VCaP (cell line): Measurements from ENCODE around the gene ZBTB9.
"Not testable (repeated sequence)": the region's sequence is repeated elsewhere in the genome, so short reads cannot be mapped to it uniquely, and the experiment has no call there.

ENCODE experiments used
- H3K27ac ChIP-seq: fragments of 450-650 bp; 2 replicates; pipeline ENCODE4 v1.5.1; 2017
- TF ChIP-seq, protein P1 (sequence below): fragments of 450-650 bp; conservative IDR thresholded peaks from 2 replicates; pipeline ENCODE4 v1.5.1; 2017; ENCODE audit warnings: mild to moderate bottlenecking, moderate library complexity

Gene ZBTB9

DNA sequence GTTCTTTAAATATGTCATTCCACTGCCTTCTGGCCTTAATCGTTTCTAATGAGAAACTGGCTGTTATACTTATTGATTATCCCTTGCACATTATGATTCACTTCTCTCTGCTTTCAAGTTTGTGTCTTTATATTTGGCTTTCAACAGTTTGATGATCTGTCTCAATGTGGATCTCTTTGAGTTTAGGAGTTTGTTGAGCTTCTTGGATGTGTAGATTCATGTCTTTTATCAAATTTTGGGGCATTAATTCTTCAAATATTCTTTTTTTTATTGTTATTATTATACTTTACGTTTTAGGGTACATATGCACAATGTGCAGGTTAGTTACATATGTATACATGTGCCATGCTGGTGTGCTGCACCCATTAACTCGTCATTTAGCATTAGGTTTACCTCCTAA, 29.3 kb downstream of the ZBTB9 start:
- H3K27ac ChIP-seq = no peak overlapping the region
- TF ChIP-seq, protein P1, sequence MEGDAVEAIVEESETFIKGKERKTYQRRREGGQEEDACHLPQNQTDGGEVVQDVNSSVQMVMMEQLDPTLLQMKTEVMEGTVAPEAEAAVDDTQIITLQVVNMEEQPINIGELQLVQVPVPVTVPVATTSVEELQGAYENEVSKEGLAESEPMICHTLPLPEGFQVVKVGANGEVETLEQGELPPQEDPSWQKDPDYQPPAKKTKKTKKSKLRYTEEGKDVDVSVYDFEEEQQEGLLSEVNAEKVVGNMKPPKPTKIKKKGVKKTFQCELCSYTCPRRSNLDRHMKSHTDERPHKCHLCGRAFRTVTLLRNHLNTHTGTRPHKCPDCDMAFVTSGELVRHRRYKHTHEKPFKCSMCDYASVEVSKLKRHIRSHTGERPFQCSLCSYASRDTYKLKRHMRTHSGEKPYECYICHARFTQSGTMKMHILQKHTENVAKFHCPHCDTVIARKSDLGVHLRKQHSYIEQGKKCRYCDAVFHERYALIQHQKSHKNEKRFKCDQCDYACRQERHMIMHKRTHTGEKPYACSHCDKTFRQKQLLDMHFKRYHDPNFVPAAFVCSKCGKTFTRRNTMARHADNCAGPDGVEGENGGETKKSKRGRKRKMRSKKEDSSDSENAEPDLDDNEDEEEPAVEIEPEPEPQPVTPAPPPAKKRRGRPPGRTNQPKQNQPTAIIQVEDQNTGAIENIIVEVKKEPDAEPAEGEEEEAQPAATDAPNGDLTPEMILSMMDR = no peak

DNA sequence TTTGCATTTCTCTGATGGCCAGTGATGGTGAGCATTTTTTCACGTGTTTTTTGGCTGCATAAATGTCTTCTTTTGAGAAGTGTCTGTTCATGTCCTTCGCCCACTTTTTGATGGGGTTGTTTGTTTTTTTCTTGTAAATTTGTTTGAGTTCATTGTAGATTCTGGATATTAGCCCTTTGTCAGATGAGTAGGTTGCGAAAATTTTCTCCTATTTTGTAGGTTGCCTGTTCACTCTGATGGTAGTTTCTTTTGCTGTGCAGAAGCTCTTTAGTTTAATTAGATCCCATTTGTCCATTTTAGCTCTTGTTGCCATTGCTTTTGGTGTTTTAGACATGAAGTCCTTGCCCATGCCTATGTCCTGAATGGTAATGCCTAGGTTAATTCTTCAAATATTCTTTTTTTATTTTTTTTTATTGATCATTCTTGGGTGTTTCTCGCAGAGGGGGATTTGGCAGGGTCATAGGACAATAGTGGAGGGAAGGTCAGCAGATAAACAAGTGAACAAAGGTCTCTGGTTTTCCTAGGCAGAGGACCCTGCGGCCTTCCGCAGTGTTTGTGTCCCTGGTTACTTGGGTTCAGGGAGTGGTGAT, 30.4 kb downstream of the ZBTB9 start:
- not testable (repeated sequence) for H3K27ac ChIP-seq

DNA sequence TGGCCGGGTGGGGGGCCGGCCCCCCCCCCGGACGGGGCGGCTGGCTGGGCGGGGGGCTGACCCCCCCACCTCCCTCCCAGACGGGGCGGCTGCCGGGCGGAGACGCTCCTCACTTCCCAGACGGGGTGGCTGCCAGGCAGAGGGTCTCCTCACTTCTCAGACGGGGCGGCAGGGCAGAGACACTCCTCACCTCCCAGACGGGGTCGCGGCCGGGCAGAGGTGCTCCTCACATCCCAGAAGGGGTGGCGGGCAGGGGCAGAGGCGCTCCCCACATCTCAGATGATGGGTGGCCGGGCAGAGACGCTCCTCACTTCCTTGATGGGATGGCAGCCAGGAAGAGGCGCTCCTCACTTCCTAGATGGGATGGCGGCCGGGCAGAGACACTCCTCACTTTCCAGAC, 31.3 kb downstream of the ZBTB9 start:
- H3K27ac ChIP-seq = not testable (repeated sequence)

DNA sequence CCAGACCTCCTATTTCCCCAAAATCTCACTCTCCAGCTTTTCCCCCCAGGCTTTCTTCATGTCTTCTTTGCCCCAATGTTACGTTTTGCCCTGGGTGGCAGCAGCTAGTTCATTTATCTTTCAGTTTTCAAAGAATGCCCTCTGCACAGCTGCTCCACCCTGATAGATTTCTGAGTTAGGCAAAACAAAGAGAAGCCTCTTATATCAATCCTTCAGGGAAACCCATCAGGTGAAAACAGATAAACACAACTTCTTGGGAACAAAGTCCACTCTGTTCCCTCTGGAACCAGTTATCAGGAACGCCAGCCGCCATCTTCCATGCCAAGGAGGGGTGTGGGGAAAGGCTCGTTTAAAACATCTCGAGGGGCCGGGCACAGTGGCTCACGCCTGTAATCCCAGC, 34.0 kb downstream of the ZBTB9 start:
- TF ChIP-seq, protein P1 = no peak

DNA sequence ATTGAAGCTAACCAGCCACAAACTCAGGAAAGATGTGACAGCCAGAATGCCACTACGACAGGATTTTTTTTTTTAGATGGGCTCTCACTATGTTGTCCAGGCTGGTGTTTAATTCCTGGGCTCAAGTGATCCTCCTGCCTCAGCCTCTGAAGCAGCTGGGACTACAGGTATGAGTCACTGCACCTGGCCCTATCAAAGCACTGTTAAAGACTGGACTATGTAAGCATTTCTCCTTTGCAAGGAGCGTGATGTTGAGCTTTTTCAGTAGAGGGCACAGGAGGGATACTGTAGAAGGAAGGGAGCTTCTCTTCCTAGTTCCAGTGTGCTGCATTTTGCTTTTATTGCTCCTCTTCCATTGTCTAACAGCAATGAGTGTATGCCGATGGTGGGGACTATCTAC, 35.8 kb downstream of the ZBTB9 start:
- H3K27ac ChIP-seq = no peak overlapping the region
- TF ChIP-seq, protein P1 = peak; percentile 37

More for the DNA sequence above, 34.0 kb downstream of the ZBTB9 start:
- no peak overlapping the region for H3K27ac ChIP-seq

DNA sequence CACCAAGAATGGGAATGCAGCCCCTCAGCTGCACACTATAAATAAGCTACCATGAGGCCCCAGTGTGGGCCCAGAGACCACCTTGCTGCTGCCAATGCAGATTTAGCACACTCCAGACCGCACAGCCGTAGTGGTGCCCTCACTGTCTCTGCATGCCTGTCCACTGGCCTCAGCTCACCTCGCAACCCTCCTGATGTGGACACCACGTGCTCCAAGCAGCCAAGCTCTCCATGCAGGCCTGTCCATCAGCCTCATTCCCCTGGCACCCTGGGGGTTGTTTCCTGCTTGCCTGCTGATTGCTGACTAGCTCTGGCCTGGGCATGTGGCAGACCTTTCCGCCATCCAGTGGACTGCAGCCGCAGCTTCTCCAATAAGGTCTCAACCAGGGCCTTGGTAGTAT, 36.2 kb downstream of the ZBTB9 start:
- TF ChIP-seq, protein P1 = no peak

DNA sequence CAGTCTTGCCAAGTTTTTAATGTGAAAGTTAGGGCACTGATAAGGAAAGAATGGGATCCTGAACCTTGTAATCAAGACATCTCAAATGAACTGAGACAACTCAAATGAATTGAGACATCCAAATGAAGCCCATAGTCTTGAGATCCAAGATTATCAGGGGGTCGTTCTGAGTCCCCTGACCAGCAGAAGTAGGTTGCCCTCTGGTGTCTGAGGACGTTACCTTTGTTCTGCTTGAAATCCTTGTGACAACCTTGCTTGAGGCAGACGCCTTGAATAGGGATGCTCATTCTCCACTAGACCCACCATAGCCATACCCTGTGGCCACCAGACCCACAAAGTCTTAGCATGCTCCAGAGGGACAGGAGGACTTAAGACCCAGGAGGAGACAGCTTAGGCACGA, 37.7 kb downstream of the ZBTB9 start:
- H3K27ac ChIP-seq = no peak overlapping the region

More for the DNA sequence above, 36.2 kb downstream of the ZBTB9 start:
- no peak overlapping the region for H3K27ac ChIP-seq

DNA sequence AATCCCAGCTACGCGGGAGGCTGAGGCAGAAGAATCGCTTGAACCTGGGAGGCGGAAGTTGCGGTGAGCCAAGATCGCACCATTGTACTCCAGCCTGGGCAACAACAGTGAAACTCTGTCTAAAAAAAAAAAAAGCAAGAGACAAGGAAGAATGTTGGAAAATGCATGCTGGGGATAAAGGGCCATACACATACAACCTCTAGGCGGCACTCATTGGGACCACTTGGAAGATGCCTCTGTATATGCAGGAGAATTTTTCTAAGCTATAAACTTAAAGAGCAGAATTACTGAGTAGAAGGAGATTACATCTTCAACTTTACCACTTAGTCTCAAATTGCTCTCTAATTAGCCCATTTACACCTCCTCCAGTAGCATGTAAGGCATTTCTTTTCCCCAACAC, 42.8 kb downstream of the ZBTB9 start:
- no peak overlapping the region for H3K27ac ChIP-seq
- TF ChIP-seq, protein P1 = no peak

More for the DNA sequence above, 37.7 kb downstream of the ZBTB9 start:
- TF ChIP-seq, protein P1 = no peak

DNA sequence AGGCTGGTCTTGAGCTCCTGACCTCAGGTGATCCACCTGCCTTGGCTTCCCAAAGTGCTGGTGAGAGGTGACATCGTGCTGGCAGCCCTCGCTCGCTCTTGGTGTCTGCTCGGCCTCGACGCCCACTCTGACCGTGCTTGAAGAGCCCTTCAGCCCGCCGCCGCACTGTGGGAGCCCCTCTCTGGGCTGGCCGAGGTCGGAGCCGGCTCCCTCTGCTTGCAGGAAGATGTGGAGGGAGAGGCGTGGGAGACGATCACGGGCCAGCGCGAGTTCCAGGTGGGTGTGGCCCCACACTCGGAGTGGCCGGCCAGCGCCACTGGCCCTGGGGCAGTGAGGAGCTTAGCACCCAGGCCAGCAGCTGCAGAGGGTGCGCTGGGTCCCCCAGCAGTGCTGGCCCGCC, 48.1 kb downstream of the ZBTB9 start:
- TF ChIP-seq, protein P1 = no peak
- no peak overlapping the region for H3K27ac ChIP-seq
